Kidney epithelial cell (primary cell): Measurements from ENCODE around the gene ESPNL. TPM values are rescaled to one million over a fixed set of nuclear protein-coding genes. Genes with fewer than 3 reads are reported as not detected.

Experiments
- DNase-seq: peaks from one replicate; pipeline ENCODE4 v3.0.0-alpha.2; 2010; ENCODE audit warnings: low read depth
- H3K27me3 ChIP-seq: 2 replicates; pipeline ENCODE4 v1.6.0; 2011; ENCODE audit warnings: low read length; ENCODE audit not compliant: control insufficient read depth, insufficient read depth
- H3K36me3 ChIP-seq: 2 replicates; pipeline ENCODE4 v1.5.1; 2011; ENCODE audit warnings: low read length; ENCODE audit not compliant: control insufficient read depth, insufficient read depth
- H3K4me3 ChIP-seq: 2 replicates; pipeline ENCODE4 v1.5.1; 2011; ENCODE audit warnings: low read depth, mild to moderate bottlenecking, control low read depth, low read length
- total RNA-seq: library from RNA; depleted of rRNA; stranded (reverse); fragments of >200 nt; gene quantifications from 2 replicates; pipeline ENCODE4 v1.2.3, GENCODE V29; 2015
- TF ChIP-seq, protein P1 (sequence below): IDR thresholded peaks from 2 replicates; pipeline ENCODE4 v1.5.1; 2011; ENCODE audit warnings: mild to moderate bottlenecking, moderate library complexity, low read length, control low read depth, inconsistent platforms; ENCODE audit not compliant: insufficient read depth, poor library complexity, severe bottlenecking

ESPNL gene
- total RNA-seq, 1 donor from 2014 or later: 3.8 TPM

DNA sequence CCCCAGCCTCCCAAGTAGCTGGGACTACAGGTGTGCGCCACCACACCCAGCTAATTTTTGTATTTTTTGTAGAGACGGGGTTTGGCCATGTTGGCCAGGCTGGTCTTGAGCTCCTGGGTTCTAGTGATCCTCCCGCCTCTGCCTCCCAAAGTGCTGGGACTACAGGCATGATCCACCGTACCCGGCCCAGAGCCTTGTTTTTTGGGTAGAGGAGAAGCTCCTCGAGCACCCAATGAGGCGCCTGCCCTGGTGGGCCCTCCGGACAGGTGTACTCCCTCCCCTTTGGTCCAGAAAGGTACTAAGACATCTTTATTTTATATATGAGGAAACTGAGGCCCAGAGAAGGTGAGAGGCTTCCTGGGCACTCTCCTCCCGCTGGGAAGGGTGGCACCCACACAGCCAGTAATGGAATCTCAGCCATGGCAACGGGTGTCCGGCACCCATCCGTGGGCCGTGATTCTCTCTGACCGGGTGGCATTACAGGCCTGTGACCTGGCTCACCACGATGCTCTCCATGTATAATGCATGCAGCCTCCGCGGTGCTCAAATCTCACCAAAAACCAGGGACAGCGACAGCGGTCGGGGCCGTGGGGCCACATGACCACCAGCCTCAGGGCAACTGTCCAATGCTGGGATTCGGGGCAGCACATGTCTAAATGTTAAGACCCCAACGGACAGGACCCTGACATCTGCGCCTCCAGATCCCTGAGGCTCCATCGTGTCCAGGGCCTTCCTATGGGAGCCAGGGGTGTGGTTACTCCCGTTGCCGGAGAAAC lies 21.6 kb downstream of the ESPNL start:
- Histone ChIP-seq H3K4me3 (no peak overlapping the region), H3K27me3 (peaks cover 24% of the 10 kb centered on the region), H3K36me3 (no peaks in the 10 kb centered on the region)
- TF ChIP-seq, protein P1, sequence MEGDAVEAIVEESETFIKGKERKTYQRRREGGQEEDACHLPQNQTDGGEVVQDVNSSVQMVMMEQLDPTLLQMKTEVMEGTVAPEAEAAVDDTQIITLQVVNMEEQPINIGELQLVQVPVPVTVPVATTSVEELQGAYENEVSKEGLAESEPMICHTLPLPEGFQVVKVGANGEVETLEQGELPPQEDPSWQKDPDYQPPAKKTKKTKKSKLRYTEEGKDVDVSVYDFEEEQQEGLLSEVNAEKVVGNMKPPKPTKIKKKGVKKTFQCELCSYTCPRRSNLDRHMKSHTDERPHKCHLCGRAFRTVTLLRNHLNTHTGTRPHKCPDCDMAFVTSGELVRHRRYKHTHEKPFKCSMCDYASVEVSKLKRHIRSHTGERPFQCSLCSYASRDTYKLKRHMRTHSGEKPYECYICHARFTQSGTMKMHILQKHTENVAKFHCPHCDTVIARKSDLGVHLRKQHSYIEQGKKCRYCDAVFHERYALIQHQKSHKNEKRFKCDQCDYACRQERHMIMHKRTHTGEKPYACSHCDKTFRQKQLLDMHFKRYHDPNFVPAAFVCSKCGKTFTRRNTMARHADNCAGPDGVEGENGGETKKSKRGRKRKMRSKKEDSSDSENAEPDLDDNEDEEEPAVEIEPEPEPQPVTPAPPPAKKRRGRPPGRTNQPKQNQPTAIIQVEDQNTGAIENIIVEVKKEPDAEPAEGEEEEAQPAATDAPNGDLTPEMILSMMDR: no peak
- DNase-seq: no peak

GRCh38 chr2:238122287-238123217 lies 22.4 kb downstream of the ESPNL start:
- TF ChIP-seq, protein P1: no peak
- Histone ChIP-seq H3K27me3 (peaks cover 24% of the 10 kb centered on the region), H3K36me3 (no peaks in the 10 kb centered on the region), H3K4me3 (no peak overlapping the region)
- DNase-seq: no peak

- DNase-seq: no peak
Observed at GRCh38 chr2:238123218-238123971, 23.3 kb downstream of the ESPNL start.

DNA sequence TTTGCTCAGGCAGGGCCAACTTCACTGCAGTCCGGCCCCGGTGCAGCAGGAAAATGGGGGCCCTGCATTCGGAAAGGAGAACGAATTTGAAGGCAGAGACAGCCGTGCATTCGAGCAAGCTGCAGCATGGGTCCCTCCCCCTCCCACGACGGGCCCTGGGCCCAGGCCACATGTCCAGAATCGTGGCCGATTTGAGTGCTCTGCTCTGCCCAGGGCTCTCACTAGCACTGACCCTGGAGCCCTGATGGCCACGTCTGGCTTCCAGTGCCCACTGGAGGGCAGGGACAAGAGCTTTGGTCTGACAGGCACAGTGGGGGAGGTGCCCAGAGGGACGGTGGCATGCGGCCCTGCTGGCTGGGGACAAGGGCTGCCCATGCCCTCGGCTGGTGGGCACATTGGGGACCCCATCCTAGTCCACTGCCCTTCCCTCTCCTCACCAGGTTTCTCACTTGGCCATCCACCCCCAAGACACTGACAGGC lies 23.9 kb downstream of the ESPNL start:
- Histone ChIP-seq H3K27me3 (peaks cover 24% of the 10 kb centered on the region), H3K36me3 (no peaks in the 10 kb centered on the region), H3K4me3 (no peak overlapping the region)
- TF ChIP-seq, protein P1: no peak
- no peak for DNase-seq

More at GRCh38 chr2:238123218-238123971, 23.3 kb downstream of the ESPNL start:
- Histone ChIP-seq H3K4me3 (no peak overlapping the region), H3K36me3 (no peaks in the 10 kb centered on the region), H3K27me3 (peaks cover 24% of the 10 kb centered on the region)
- TF ChIP-seq, protein P1: no peak

GRCh38 chr2:238124488-238125126 lies 24.5 kb downstream of the ESPNL start:
- TF ChIP-seq, protein P1: no peak
- H3K4me3 ChIP-seq: no peak overlapping the region
- H3K27me3 ChIP-seq: peaks cover 20% of the 10 kb centered on the region
- DNase-seq: no peak
- no peaks in the 10 kb centered on the region for H3K36me3 ChIP-seq
